Aorta (tissue), 5 donors: ENCODE results near the gene ATP2B3. TPM values are rescaled to one million over a fixed set of nuclear protein-coding genes. Genes with fewer than 3 reads are reported as not detected.

Source experiments
- ATAC-seq: fragments of 200-7000 bp; cut with Tn5 transposase; one replicate; pipeline ENCODE4 v1.9.1; 2022; ENCODE audit warnings: moderate library complexity; ENCODE audit not compliant: low FRiP score
- DNase-seq, 2 donors: peaks; one replicate each; pipeline ENCODE4 v3.0.0-alpha.2; 2020
- H3K27ac ChIP-seq, 2 donors: one replicate each; pipeline ENCODE4 v1.5.1; 2013; ENCODE audit warnings: low read length in 2 of 2, mild to moderate bottlenecking in 2 of 2, moderate library complexity in 2 of 2, control low read depth in 1 of 2, inconsistent platforms in 1 of 2, low read depth in 1 of 2
- H3K27me3 ChIP-seq, 2 donors: one replicate each; pipeline ENCODE4 v1.6.1; 2013; ENCODE audit warnings: control low read depth in 1 of 2, low read length in 1 of 2, mild to moderate bottlenecking in 1 of 2, moderate library complexity in 1 of 2; ENCODE audit not compliant: insufficient read depth in 2 of 2, control insufficient read depth in 1 of 2
- H3K36me3 ChIP-seq, 2 donors: one replicate each; pipeline ENCODE4 v1.6.1; 2013; ENCODE audit warnings: control low read depth in 1 of 2, low read length in 1 of 2, mild to moderate bottlenecking in 1 of 2; ENCODE audit not compliant: insufficient read depth in 2 of 2, control insufficient read depth in 1 of 2
- H3K4me1 ChIP-seq, 2 donors: one replicate each; pipeline ENCODE4 v1.6.1; 2013; ENCODE audit warnings: low read length in 2 of 2, control low read depth in 1 of 2, mild to moderate bottlenecking in 1 of 2, moderate library complexity in 1 of 2; ENCODE audit not compliant: insufficient read depth in 2 of 2, control insufficient read depth in 1 of 2
- H3K4me3 ChIP-seq, 2 donors: one replicate each; pipeline ENCODE4 v1.5.1; 2013; ENCODE audit warnings: low read length in 2 of 2, control low read depth in 1 of 2, mild to moderate bottlenecking in 1 of 2
- H3K9me3 ChIP-seq: one replicate; pipeline ENCODE4 v1.6.1; 2013; ENCODE audit warnings: mild to moderate bottlenecking, low read length; ENCODE audit not compliant: control insufficient read depth
- WGBS, 2 donors: extraction: QIAGEN DNeasy Blood & Tissue Kit; methylation state at CpG; one replicate each; pipeline ENCODE4 v1.1.7; 2013; 5-methylcytosine and 5-hydroxymethylcytosine counted together
- intact Hi-C, 2 donors: fragments of 100-400 bp; cut with DNase I; formaldehyde crosslinking; loops; one replicate each; pipeline versions ENCODE4 v1.14.2 to v1.15.0; 2022
- polyA plus RNA-seq, 2 donors: library from polyadenylated mRNA; stranded (reverse); fragments of 200-250 nt; gene quantifications; one replicate each; pipeline ENCODE4 v1.2.3, GENCODE V29; 2013
- total RNA-seq, 2 donors: library from RNA; stranded (reverse); fragmentation: NEBNext Ultra II Directional; extraction: Animal tissue kit (Norgen Biotek cat#: 25700); gene quantifications; one replicate each; pipeline ENCODE4 v1.2.1, GENCODE V29; 2021
- donor health status: healthy with polysubstance abuse.
- donor health status: Bipolar disorder and iron deficiency.
- donor health status: DM: no; HTN: no; CAD: no.
- donor health status: DM: no; HTN: no; CAD: no.
- donor health status: DM: yes; HTN: yes; CAD: no.

The ATP2B3 gene
- total and polyA plus RNA-seq, 4 donors: 0.19 to 0.27 (median 0.20) TPM; not detected in 1

DNA sequence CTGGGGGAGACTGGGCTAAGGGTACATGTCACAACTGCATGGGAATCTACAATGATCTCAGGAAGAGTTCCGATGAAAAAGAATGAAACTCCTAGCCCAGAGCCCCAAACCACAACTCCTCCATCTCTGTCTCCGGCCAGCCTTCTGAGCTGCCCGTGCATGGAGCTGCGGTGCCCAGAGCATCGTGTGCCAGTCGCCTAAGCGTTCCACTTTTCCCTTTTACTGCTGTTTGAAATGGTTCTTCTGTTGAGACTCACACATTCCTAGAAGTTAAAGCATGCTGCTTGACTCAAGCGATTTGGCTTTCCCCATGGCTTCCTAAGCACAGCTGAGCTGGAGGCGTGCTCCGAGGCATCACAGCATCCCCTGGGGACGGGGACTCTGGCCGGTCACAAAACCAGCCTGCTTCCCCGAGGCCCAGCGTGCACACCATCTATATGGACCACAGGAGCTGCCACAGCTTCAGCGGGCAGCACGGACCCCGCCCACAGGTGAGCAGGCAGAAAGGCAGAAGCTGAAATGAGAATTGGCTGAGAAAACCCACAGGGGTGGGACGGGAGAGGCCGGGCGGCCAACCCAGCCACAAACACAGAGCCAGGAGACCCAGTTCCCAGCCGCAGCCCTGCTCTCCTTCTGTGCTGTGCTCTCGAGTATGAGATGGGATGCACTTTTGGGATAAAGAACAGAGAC is 76.5 kb downstream of the ATP2B3 start:
- H3K4me3 ChIP-seq: no peak overlapping the region
- H3K27ac ChIP-seq: no peak overlapping the region
- ATAC-seq (no peak), DNase-seq (no peak)
- peaks cover 0 to 5% of the 10 kb centered on the region in 2 donors for H3K36me3 ChIP-seq
- 83 to 92% methylated on average over 22 of the region's 22 CpGs for WGBS, 2 donors
- H3K4me1 ChIP-seq: no peaks in the 10 kb centered on the region
- no peaks in the 10 kb centered on the region for H3K27me3 ChIP-seq
- intact Hi-C loops: no loop called here
- H3K9me3 ChIP-seq: no peaks in the 10 kb centered on the region

- Histone ChIP-seq H3K36me3 (peaks cover 0 to 5% of the 10 kb centered on the region in 2 donors), H3K4me1 (no peaks in the 10 kb centered on the region), H3K27me3 (no peaks in the 10 kb centered on the region), H3K27ac (no peak overlapping the region), H3K9me3 (no peaks in the 10 kb centered on the region), H3K4me3 (no peak overlapping the region)
- WGBS, 2 donors: 88 to 95% methylated on average over 11 of the region's 11 CpGs
- intact Hi-C loops: no loop called here
- ATAC-seq (no peak), DNase-seq (peak in 1 of 2 donors; percentile 52)
Observed at GRCh38 chrX:153595387-153595786, 77.9 kb downstream of the ATP2B3 start.

DNA sequence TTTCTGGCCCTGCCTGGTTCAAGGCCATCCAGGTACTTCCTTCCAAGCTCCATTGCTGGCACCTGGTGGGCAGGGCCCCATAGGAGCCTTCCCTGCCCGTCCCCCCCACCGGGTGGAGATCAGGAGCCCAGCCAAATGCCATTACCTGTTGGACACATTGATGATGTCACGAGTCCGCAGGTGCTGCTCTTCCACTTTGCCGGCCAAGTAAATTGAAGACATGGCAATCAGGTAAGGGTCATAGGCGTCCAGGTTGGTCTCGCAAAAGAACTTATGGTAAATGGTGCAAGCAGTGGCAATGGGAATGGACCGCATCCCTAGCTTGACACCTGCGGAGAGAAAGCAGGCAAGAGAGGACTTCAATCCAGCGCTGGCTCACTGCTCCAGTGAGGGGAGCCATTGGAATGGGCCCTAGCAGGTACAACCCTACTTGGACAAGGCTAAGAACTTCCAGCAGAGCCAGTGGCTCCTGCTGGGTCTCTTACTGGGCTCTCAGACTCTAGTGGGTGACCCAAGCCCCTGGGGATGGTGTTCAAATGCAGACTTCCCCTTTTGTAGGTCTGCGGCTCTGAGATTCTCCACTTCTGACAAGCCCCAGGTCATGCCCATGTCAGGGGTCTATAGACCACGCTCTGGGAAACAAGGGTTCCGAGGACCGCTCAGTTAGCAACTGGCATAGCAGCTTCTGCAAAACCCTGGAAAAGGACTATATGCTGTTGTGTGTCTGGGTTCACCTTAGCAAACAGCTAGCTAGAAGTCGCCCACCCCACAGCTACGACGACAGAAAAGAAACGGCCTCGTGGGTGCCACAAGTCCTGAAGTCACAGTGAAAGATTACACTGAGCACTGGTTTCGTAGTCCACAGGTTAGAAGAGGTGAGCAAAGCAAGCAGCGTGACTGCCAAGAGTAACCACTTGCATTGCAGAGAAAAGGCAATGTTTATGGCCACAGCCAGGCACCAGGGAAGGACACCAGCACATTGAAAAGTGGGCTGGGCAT is 78.7 kb downstream of the ATP2B3 start:
- intact Hi-C loops: no loop called here

GRCh38 chrX:153596981-153597750 is 79.7 kb downstream of the ATP2B3 start:
- Histone ChIP-seq H3K27me3 (no peaks in the 10 kb centered on the region), H3K36me3 (peaks cover 0 to 3% of the 10 kb centered on the region in 2 donors), H3K4me3 (no peak overlapping the region), H3K27ac (no peak overlapping the region), H3K9me3 (no peaks in the 10 kb centered on the region), H3K4me1 (no peaks in the 10 kb centered on the region)
- intact Hi-C loops: no loop called here
- 87 to 92% methylated on average over 6 of the region's 6 CpGs for WGBS, 2 donors
- DNase-seq (no peak), ATAC-seq (no peak)

More for the DNA sequence above, 78.7 kb downstream of the ATP2B3 start:
- H3K4me3 ChIP-seq: no peak overlapping the region
- ATAC-seq: no peak
- no peaks in the 10 kb centered on the region for H3K27me3 ChIP-seq
- H3K36me3 ChIP-seq: peaks cover 0 to 5% of the 10 kb centered on the region in 2 donors
- DNase-seq: peak in 1 of 2 donors; percentile 55
- no peaks in the 10 kb centered on the region for H3K4me1 ChIP-seq
- 91 to 97% methylated on average over 21 of the region's 21 CpGs for WGBS, 2 donors
- H3K9me3 ChIP-seq: no peaks in the 10 kb centered on the region
- no peak overlapping the region for H3K27ac ChIP-seq

- DNase-seq (peak in 1 of 2 donors; percentile 75), ATAC-seq (peak; percentile 43)
- Histone ChIP-seq H3K36me3 (peaks cover 0 to 3% of the 10 kb centered on the region in 2 donors), H3K4me3 (peak within 1 kb of the TSS; percentile 46 to 79), H3K27me3 (no peaks in the 10 kb centered on the region), H3K9me3 (no peaks in the 10 kb centered on the region), H3K27ac (no peak within 1 kb of the TSS), H3K4me1 (no peaks in the 10 kb centered on the region)
- whole genome bisulfite sequencing, 2 donors: 1 to 26% methylated on average over 45 to 79 of the region's 79 CpGs
- intact Hi-C loops: no loop called here
Observed at GRCh38 chrX:153598541-153599191, 81.2 kb downstream of the ATP2B3 start, which contains the start of gene CCNQ. Gene CCNQ (minus strand): TSS chrX:153599139. CDS start chrX:153599073, 66 bp downstream.

DNA sequence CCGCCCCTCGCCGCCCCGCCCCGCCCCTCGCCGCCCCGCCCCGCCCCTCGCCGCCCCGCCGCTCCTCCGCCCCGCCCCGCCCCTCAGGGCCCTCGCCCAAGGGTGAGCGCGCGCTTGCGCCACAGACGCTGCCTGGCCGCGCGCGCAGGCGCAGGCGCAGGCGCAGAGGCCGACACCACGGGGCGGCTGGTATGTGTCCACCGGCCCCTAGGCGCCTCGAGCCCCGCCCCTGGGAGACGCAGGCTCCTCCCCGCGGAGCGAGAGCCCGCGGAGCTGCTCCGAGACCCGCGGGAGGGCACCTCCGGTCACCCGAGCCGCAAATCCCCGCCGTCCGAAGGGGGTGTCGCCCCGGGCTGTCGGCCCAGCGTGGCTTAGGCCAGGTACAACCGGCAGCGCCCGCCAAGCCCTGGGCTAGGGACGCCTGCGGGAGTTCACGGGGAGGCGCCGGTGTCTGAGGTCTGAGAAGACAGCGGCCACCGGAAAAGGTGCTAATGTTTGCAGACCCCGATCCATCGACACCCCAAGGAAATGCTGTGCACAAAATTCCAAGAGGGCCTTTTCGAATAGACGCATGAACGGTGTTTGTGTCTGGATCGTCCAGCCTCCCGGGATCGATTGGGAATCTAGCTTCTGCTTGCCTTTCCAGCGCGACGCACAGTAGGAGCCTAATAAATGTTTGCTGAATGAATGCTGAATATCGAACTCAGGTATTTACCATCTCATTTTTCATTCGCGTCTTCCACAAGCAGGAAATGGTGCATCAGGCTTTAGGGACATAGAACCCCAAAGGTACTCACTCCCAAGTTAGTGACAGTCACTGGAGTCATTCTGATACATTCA is 82.0 kb downstream of the ATP2B3 start:
- DNase-seq: peak; percentile 94 to 95
- Histone ChIP-seq H3K36me3 (no peaks in the 10 kb centered on the region), H3K27me3 (no peaks in the 10 kb centered on the region), H3K9me3 (no peaks in the 10 kb centered on the region), H3K27ac (no peak overlapping the region), H3K4me1 (no peaks in the 10 kb centered on the region), H3K4me3 (peak overlapping the region; percentile 29 to 79)
- 0 to 21% methylated on average over 63 to 79 of the region's 79 CpGs for WGBS, 2 donors
- ATAC-seq: peak; percentile 94
- intact Hi-C loops: no loop called here

GRCh38 chrX:153600032-153600373 is 82.6 kb downstream of the ATP2B3 start:
- WGBS, 2 donors: 12 to 22% methylated on average over 2 of the region's 2 CpGs
- Histone ChIP-seq H3K4me1 (no peaks in the 10 kb centered on the region), H3K27ac (no peak overlapping the region), H3K9me3 (no peaks in the 10 kb centered on the region), H3K4me3 (peak overlapping the region in 1 of 2 donors; percentile 29), H3K36me3 (no peaks in the 10 kb centered on the region), H3K27me3 (no peaks in the 10 kb centered on the region)
- ATAC-seq: no peak
- intact Hi-C loops: no loop called here
- no peak for DNase-seq
